ENCODE results near the gene S100A7.

The S100A7 gene

GRCh38 chr1:153434746-153435455 lies 25.6 kb downstream of the S100A7 start:
- Histone ChIP-seq H3K27ac (no peak overlapping the region), H3K36me3 (no peaks in the 10 kb centered on the region), H3K27me3 (peaks cover 34% of the 10 kb centered on the region), H3K9me3 (no peaks in the 10 kb centered on the region), H3K4me1 (ENCODE audit: control insufficient read depth in 1 of 2, insufficient read depth in 1 of 2, low read depth in 1 of 2, low read length in 1 of 2) (peaks cover 0 to 5% of the 10 kb centered on the region in 2 experiments), H3K4me3 (ENCODE audit: low read depth in 1 of 2, low read length in 1 of 2) (no peak overlapping the region)
- TF ChIP-seq CTCF (IDR thresholded peaks at IDR 0.05), result no peak

- no peaks in the 10 kb centered on the region for H3K36me3 ChIP-seq
- H3K27ac ChIP-seq, result no peak overlapping the region
- no peak overlapping the region for H3K4me3 ChIP-seq (ENCODE audit: low read depth in 1 of 2, low read length in 1 of 2)
- peaks cover 44% of the 10 kb centered on the region for H3K27me3 ChIP-seq
- no peaks in the 10 kb centered on the region for H3K9me3 ChIP-seq
- H3K4me1 ChIP-seq (ENCODE audit: control insufficient read depth in 1 of 2, insufficient read depth in 1 of 2, low read depth in 1 of 2, low read length in 1 of 2), result peaks cover 0 to 5% of the 10 kb centered on the region in 2 experiments
- no peak for TF ChIP-seq CTCF (IDR thresholded peaks at IDR 0.05)
Observed at GRCh38 chr1:153432874-153433681, 27.4 kb downstream of the S100A7 start.

- H3K27me3 ChIP-seq, result peaks cover 55% of the 10 kb centered on the region
- no peaks in the 10 kb centered on the region for H3K36me3 ChIP-seq
- peaks cover 0 to 5% of the 10 kb centered on the region in 2 experiments for H3K4me1 ChIP-seq (ENCODE audit: control insufficient read depth in 1 of 2, insufficient read depth in 1 of 2, low read depth in 1 of 2, low read length in 1 of 2)
- H3K9me3 ChIP-seq, result no peaks in the 10 kb centered on the region
- no peak overlapping the region for H3K4me3 ChIP-seq (ENCODE audit: low read depth in 1 of 2, low read length in 1 of 2)
- H3K27ac ChIP-seq, result no peak overlapping the region
- TF ChIP-seq CTCF (IDR thresholded peaks at IDR 0.05), result no peak
Observed at GRCh38 chr1:153431928-153432327, 28.5 kb downstream of the S100A7 start.

GRCh38 chr1:153431427-153431826 lies 29.0 kb downstream of the S100A7 start:
- H3K36me3 ChIP-seq, result no peaks in the 10 kb centered on the region
- peaks cover 60% of the 10 kb centered on the region for H3K27me3 ChIP-seq
- H3K4me3 ChIP-seq (ENCODE audit: low read depth in 1 of 2, low read length in 1 of 2), result no peak overlapping the region
- no peaks in the 10 kb centered on the region for H3K4me1 ChIP-seq (ENCODE audit: control insufficient read depth in 1 of 2, insufficient read depth in 1 of 2, low read depth in 1 of 2, low read length in 1 of 2)
- no peaks in the 10 kb centered on the region for H3K9me3 ChIP-seq
- TF ChIP-seq CTCF (IDR thresholded peaks at IDR 0.05), result no peak
- H3K27ac ChIP-seq, result no peak overlapping the region

- H3K27ac ChIP-seq, result no peak overlapping the region
- no peaks in the 10 kb centered on the region for H3K4me1 ChIP-seq (ENCODE audit: control insufficient read depth in 1 of 2, insufficient read depth in 1 of 2, low read depth in 1 of 2, low read length in 1 of 2)
- no peaks in the 10 kb centered on the region for H3K36me3 ChIP-seq
- no peak for TF ChIP-seq CTCF (IDR thresholded peaks at IDR 0.05)
- no peaks in the 10 kb centered on the region for H3K9me3 ChIP-seq
- H3K4me3 ChIP-seq (ENCODE audit: low read depth in 1 of 2, low read length in 1 of 2), result no peak overlapping the region
- H3K27me3 ChIP-seq, result peaks cover 65% of the 10 kb centered on the region
Observed at GRCh38 chr1:153431002-153431401, 29.4 kb downstream of the S100A7 start.

Data from neutrophil (primary cell).